ENCODE data around the gene MPZL2. TPM values are rescaled to one million over a fixed set of nuclear protein-coding genes. Genes with fewer than 3 reads are reported as not detected.

The MPZL2 gene
- total RNA-seq, 1 donor from 2014 or later = 32.8 TPM

- Mint-ChIP-seq H3K4me1 (peaks cover 52% of the 10 kb centered on the region), H3K27ac (peak overlapping the region; percentile 87), H3K27me3 (ENCODE audit: low read depth) (peaks cover 20% of the 10 kb centered on the region), H3K4me3 (peak overlapping the region; percentile 20), H3K36me3 (no peaks in the 10 kb centered on the region), H3K9me3 (no peaks in the 10 kb centered on the region)
- no peak for TF ChIP-seq CTCF (IDR thresholded peaks at IDR 0.05; ENCODE audit: unreplicated experiment)
- no peak for DNase-seq (ENCODE audit: low spot score in 2 of 2, unreplicated experiment in 2 of 2)
These were observed 22.4 kb downstream of the MPZL2 start for GRCh38 chr11:118241764-118242098.

- no peak for TF ChIP-seq CTCF (IDR thresholded peaks at IDR 0.05; ENCODE audit: unreplicated experiment)
- peaks cover 58% of the 10 kb centered on the region for H3K4me1 Mint-ChIP-seq
- no peaks in the 10 kb centered on the region for H3K36me3 Mint-ChIP-seq
- H3K27ac Mint-ChIP-seq = peak overlapping the region; percentile 87
- H3K4me3 Mint-ChIP-seq = peak overlapping the region; percentile 1
- no peaks in the 10 kb centered on the region for H3K9me3 Mint-ChIP-seq
- DNase-seq (ENCODE audit: low spot score in 2 of 2, unreplicated experiment in 2 of 2) = peak in 1 of 2 experiments; percentile 44
- peaks cover 18% of the 10 kb centered on the region for H3K27me3 Mint-ChIP-seq (ENCODE audit: low read depth)
These were observed 22.9 kb downstream of the MPZL2 start for GRCh38 chr11:118240999-118241763.

GRCh38 chr11:118239509-118240205, 24.4 kb downstream of the MPZL2 start:
- H3K27ac Mint-ChIP-seq = peak overlapping the region; percentile 69
- H3K4me3 Mint-ChIP-seq = no peak overlapping the region
- H3K27me3 Mint-ChIP-seq (ENCODE audit: low read depth) = peaks cover 10% of the 10 kb centered on the region
- no peak for TF ChIP-seq CTCF (IDR thresholded peaks at IDR 0.05; ENCODE audit: unreplicated experiment)
- no peak for DNase-seq (ENCODE audit: low spot score in 2 of 2, unreplicated experiment in 2 of 2)
- no peaks in the 10 kb centered on the region for H3K36me3 Mint-ChIP-seq
- peaks cover 68% of the 10 kb centered on the region for H3K4me1 Mint-ChIP-seq
- H3K9me3 Mint-ChIP-seq = no peaks in the 10 kb centered on the region

GRCh38 chr11:118238929-118239328, 25.2 kb downstream of the MPZL2 start:
- Mint-ChIP-seq H3K4me3 (no peak overlapping the region), H3K9me3 (no peaks in the 10 kb centered on the region), H3K4me1 (peaks cover 73% of the 10 kb centered on the region), H3K36me3 (no peaks in the 10 kb centered on the region), H3K27ac (no peak overlapping the region), H3K27me3 (ENCODE audit: low read depth) (peaks cover 3% of the 10 kb centered on the region)
- DNase-seq (ENCODE audit: low spot score in 2 of 2, unreplicated experiment in 2 of 2) = no peak
- TF ChIP-seq CTCF (IDR thresholded peaks at IDR 0.05; ENCODE audit: unreplicated experiment) = no peak

GRCh38 chr11:118238421-118238820, 25.7 kb downstream of the MPZL2 start:
- Mint-ChIP-seq H3K9me3 (no peaks in the 10 kb centered on the region), H3K4me1 (peaks cover 70% of the 10 kb centered on the region), H3K27me3 (ENCODE audit: low read depth) (peaks cover 3% of the 10 kb centered on the region), H3K27ac (no peak overlapping the region), H3K36me3 (no peaks in the 10 kb centered on the region), H3K4me3 (no peak overlapping the region)
- DNase-seq (ENCODE audit: low spot score in 2 of 2, unreplicated experiment in 2 of 2) = no peak
- TF ChIP-seq CTCF (IDR thresholded peaks at IDR 0.05; ENCODE audit: unreplicated experiment) = no peak
